ENCODE results near the gene DNPEP.

DNA sequence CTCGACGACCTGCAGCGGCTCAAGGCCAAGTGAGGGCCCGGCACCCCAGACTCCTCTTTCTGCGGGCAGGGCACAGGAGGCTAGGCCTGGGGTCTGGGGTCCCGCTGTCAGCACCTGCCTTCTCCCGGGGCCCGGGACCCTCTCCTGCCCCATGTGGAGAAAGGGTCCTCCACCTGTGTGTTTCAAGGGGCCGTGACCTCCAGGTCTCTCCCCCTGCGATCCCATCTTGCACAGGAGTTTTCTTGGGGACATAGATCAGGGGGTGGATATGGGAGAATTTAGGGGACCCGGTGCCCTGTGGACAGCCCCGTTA lies 31.3 kb upstream of the DNPEP start:
- TF ChIP-seq, protein P1, sequence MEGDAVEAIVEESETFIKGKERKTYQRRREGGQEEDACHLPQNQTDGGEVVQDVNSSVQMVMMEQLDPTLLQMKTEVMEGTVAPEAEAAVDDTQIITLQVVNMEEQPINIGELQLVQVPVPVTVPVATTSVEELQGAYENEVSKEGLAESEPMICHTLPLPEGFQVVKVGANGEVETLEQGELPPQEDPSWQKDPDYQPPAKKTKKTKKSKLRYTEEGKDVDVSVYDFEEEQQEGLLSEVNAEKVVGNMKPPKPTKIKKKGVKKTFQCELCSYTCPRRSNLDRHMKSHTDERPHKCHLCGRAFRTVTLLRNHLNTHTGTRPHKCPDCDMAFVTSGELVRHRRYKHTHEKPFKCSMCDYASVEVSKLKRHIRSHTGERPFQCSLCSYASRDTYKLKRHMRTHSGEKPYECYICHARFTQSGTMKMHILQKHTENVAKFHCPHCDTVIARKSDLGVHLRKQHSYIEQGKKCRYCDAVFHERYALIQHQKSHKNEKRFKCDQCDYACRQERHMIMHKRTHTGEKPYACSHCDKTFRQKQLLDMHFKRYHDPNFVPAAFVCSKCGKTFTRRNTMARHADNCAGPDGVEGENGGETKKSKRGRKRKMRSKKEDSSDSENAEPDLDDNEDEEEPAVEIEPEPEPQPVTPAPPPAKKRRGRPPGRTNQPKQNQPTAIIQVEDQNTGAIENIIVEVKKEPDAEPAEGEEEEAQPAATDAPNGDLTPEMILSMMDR (conservative IDR thresholded peaks at IDR 0.05; ENCODE audit: low read length) = no peak
- TF ChIP-seq EZH2phosphoT487 (IDR thresholded peaks at IDR 0.05; ENCODE audit: borderline replicate concordance, low read depth, low read length) = no peak

All from OCI-LY7 (cell line).